Smooth muscle cell (in vitro differentiated cells): Measurements from ENCODE around the gene NHLRC4. TPM values are rescaled to one million over a fixed set of nuclear protein-coding genes. Genes with fewer than 3 reads are reported as not detected.

Experiments
- DNase-seq: peaks from one replicate; lab custom pipeline; 2025; ENCODE audit not compliant: unreplicated experiment; lab: John Stamatoyannopoulos, UW
- H2AFZ ChIP-seq: fragments of 200-600 bp; sonication (generic); 2 replicates; pipeline ENCODE4 v1.6.0; 2016; ENCODE audit warnings: antibody characterized with exemption, low read depth, mild to moderate bottlenecking
- H3F3A ChIP-seq: fragments of 200-600 bp; sonication (generic); 2 replicates; pipeline ENCODE4 v1.6.0; 2017; ENCODE audit warnings: antibody characterized with exemption, low read depth
- H3K27ac ChIP-seq: fragments of 200-600 bp; sonication (generic); 2 replicates; pipeline ENCODE4 v1.5.1; 2016; ENCODE audit warnings: low read depth, mild to moderate bottlenecking
- H3K27me3 ChIP-seq: fragments of 200-600 bp; sonication (generic); 2 replicates; pipeline ENCODE4 v1.6.1; 2016; ENCODE audit warnings: low read depth, mild to moderate bottlenecking
- H3K36me3 ChIP-seq: fragments of 200-600 bp; sonication (generic); 2 replicates; pipeline ENCODE4 v1.5.1; 2016; ENCODE audit warnings: low read depth
- H3K4me1 ChIP-seq: fragments of 200-600 bp; sonication (generic); 2 replicates; pipeline ENCODE4 v1.5.1; 2016; ENCODE audit warnings: low read depth
- H3K4me2 ChIP-seq: fragments of 200-600 bp; sonication (generic); 2 replicates; pipeline ENCODE4 v1.6.0; 2016; ENCODE audit warnings: mild to moderate bottlenecking
- H3K4me3 ChIP-seq: fragments of 200-600 bp; sonication (generic); 2 replicates; pipeline ENCODE4 v1.5.1; 2016; ENCODE audit warnings: mild to moderate bottlenecking
- H3K79me2 ChIP-seq: fragments of 200-600 bp; sonication (generic); 2 replicates; pipeline ENCODE4 v1.6.0; 2016; ENCODE audit warnings: low read depth, mild to moderate bottlenecking
- H3K9ac ChIP-seq: fragments of 200-600 bp; sonication (generic); 2 replicates; pipeline ENCODE4 v1.6.0; 2016; ENCODE audit warnings: low read depth
- H3K9me3 ChIP-seq: fragments of 200-600 bp; sonication (generic); replicated peaks from 2 replicates; pipeline ENCODE4 v1.5.1; 2016; ENCODE audit warnings: low read depth
- H4K20me1 ChIP-seq: fragments of 200-600 bp; sonication (generic); 2 replicates; pipeline ENCODE4 v1.6.0; 2016; ENCODE audit warnings: low read depth
- CTCF ChIP-seq: fragments of 200-600 bp; sonication (generic); IDR thresholded peaks from 2 replicates; pipeline ENCODE4 v1.5.1; 2017; ENCODE audit warnings: borderline replicate concordance, mild to moderate bottlenecking, antibody characterized with exemption; ENCODE audit not compliant: insufficient read depth, poor library complexity, severe bottlenecking
- WGBS: methylation state at CpG from one replicate; pipeline ENCODE4 v1.1.7; 2016; ENCODE audit warnings: low lambda C conversion rate; 5-methylcytosine and 5-hydroxymethylcytosine counted together
- polyA plus RNA-seq: library from polyadenylated mRNA; unstranded; fragments of >200 nt; fragmentation: Nextera tagmentation; extraction: Ambion mirVana; gene quantifications from 2 replicates; pipeline ENCODE4 v1.2.1, GENCODE V29; 2016
- total RNA-seq: library from RNA; depleted of rRNA; stranded (reverse); fragments of >200 nt; gene quantifications from 2 replicates; pipeline ENCODE4 v1.2.3, GENCODE V29; 2014

NHLRC4 gene
- total and polyA plus RNA-seq, 2 experiments from 2014 or later, result 0.18 to 0.85 TPM

DNA sequence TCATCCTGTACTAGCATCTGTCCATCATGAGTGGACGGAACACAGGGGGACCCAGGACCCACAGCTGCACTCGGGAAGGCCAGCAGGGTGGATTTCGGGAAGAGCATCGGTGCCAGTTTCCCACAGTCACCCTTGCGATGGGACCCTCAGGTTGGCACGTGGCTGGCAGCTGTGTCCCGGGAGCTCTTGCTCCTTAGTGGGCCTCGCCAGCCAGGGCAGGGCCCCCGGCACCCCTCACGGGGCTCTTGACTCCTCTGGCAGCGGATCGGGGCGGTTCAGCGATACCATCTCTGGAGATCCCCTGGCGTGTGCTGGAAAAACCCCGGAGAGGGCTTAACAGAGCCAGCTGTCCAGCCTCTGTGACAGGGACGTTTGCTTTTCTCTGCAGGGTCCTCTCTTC, 30.1 kb upstream of the NHLRC4 start:
- no peak overlapping the region for H3K9ac ChIP-seq
- H4K20me1 ChIP-seq, result peaks cover 93% of the 10 kb centered on the region
- no peak overlapping the region for H2AFZ ChIP-seq
- WGBS, result 95% methylated on average over 17 of the region's 17 CpGs
- H3F3A ChIP-seq, result no peaks in the 10 kb centered on the region
- peaks cover 67% of the 10 kb centered on the region for H3K79me2 ChIP-seq
- H3K27ac ChIP-seq, result no peak overlapping the region
- no peaks in the 10 kb centered on the region for H3K9me3 ChIP-seq
- TF ChIP-seq CTCF, result no peak
- no peak for DNase-seq
- H3K27me3 ChIP-seq, result no peaks in the 10 kb centered on the region
- H3K4me3 ChIP-seq, result no peak overlapping the region
- no peak overlapping the region for H3K4me2 ChIP-seq
- H3K4me1 ChIP-seq, result no peaks in the 10 kb centered on the region
- H3K36me3 ChIP-seq, result no peaks in the 10 kb centered on the region

DNA sequence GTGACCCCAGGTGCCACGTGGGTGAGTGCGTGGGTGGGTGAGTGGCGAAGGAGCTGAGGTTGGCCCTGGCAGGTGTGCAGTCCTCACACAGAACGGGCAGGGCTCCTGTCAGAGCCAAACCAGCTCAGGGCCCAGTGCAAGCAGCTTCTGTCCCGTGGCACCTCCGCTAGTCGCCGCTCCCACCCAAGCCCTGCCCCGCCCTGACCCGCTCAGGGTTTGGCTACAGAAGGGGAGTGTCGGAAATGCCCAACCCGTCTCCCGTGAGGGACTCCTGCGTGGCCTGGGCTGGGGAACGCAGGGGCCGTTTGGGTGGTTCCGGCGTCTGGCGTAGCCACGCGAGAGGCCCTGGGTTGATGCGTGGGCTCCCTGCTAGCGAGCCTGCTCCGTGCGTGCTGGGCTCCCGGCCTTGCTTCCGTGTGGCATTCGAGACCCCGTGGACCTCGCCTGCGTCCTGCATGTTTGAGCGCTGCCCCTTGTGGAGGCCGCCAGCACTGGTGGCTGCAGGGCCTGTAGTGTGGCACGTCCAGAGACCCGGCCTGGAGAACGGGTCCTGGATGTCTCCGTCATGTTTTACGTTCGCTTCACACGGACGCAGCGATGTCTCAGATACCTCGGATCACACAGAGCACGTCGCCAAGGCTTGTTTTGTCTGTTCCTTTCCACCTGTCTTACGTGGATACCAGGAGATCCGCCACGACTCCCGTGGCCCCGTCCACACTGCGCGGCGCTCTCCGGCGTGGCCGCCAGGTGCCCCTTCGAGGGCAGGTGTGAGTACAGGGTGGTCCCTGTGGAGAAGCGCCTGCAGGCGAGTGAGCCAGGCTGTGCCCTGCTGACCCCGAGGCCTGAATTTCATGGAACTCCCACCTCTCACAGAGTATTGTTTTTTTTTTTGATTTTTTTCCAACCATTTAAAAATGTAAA, 29.1 kb upstream of the NHLRC4 start:
- H3F3A ChIP-seq, result no peaks in the 10 kb centered on the region
- peak; percentile 5 for TF ChIP-seq CTCF
- H3K4me3 ChIP-seq, result no peak overlapping the region
- H3K27ac ChIP-seq, result no peak overlapping the region
- H3K36me3 ChIP-seq, result no peaks in the 10 kb centered on the region
- no peak overlapping the region for H2AFZ ChIP-seq
- H4K20me1 ChIP-seq, result peaks cover 94% of the 10 kb centered on the region
- H3K9me3 ChIP-seq, result no peaks in the 10 kb centered on the region
- H3K79me2 ChIP-seq, result peaks cover 58% of the 10 kb centered on the region
- no peak overlapping the region for H3K9ac ChIP-seq
- no peak overlapping the region for H3K4me2 ChIP-seq
- no peak for DNase-seq
- H3K27me3 ChIP-seq, result no peaks in the 10 kb centered on the region
- 96% methylated on average over 52 of the region's 60 CpGs for WGBS
- no peaks in the 10 kb centered on the region for H3K4me1 ChIP-seq

DNA sequence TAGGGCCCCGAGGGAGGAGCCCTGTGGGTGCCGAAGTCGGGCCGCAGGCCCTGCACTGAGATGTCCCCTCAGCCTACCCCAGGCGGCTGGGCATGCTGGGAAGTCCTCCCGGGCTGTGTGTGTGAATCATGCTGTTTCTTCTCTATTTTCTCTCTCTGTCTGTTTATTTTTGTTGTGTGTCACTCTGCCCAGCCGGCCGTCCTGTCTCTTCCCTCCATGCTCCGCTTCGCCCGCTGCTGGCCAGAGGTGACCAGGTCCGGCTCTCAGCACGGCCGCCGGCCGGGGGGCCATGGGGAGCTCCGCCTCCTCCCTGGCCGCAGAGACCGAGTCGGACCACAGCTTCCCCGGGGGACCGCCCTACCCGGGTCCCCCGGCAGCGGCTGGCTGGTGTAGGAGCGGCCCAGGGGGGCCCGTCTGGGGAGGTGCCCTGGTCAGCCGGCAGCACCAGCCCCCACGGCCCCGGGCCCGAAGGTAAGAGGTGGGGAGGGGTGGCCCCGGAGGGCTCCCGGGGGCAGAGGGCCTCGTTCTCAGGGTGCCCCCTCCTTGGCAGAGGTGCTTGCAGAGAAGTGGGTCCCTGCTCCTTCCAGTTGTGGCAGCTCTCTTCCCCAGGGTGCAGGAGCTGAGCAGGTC, 26.8 kb upstream of the NHLRC4 start:
- Histone ChIP-seq H2AFZ (no peak overlapping the region), H3F3A (no peaks in the 10 kb centered on the region), H3K27me3 (no peaks in the 10 kb centered on the region), H3K4me2 (no peak overlapping the region), H3K4me3 (no peak overlapping the region), H3K27ac (no peak overlapping the region), H3K4me1 (no peaks in the 10 kb centered on the region), H3K36me3 (no peaks in the 10 kb centered on the region), H3K9me3 (no peaks in the 10 kb centered on the region), H3K9ac (no peak overlapping the region), H3K79me2 (peaks cover 44% of the 10 kb centered on the region), H4K20me1 (peaks cover 90% of the 10 kb centered on the region)
- DNase-seq, result no peak
- 91% methylated on average over 31 of the region's 34 CpGs for WGBS
- no peak for TF ChIP-seq CTCF
